Embryonic facial prominence (tissue), 1 donor: ENCODE results near the gene BSND.

Experiments used
- DNase-seq: peaks from one replicate; pipeline ENCODE4 v3.0.0-alpha.2; 2016; ENCODE audit errors: extremely low spot score

The BSND gene

DNA sequence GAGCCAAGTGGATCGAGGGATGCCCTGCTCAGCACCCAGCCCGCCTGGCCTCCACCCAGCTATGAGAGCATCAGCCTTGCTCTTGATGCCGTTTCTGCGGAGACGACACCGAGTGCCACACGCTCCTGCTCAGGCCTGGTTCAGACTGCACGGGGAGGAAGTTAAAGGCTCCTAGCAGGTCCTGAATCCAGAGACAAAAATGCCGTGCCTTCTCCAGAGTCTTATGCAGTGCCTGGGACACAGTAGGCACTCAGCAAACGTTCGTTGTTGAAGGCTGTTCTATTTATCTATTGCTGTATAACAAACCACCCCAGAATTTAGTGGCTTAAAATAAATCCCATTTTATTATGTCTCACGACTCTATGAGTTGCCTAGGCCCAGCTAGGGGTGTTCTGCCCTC lies 6.8 kb upstream of the BSND start:
- DNase-seq = no peak

GRCh38 chr1:54993140-54993539 lies 5.6 kb upstream of the BSND start:
- no peak for DNase-seq

DNA sequence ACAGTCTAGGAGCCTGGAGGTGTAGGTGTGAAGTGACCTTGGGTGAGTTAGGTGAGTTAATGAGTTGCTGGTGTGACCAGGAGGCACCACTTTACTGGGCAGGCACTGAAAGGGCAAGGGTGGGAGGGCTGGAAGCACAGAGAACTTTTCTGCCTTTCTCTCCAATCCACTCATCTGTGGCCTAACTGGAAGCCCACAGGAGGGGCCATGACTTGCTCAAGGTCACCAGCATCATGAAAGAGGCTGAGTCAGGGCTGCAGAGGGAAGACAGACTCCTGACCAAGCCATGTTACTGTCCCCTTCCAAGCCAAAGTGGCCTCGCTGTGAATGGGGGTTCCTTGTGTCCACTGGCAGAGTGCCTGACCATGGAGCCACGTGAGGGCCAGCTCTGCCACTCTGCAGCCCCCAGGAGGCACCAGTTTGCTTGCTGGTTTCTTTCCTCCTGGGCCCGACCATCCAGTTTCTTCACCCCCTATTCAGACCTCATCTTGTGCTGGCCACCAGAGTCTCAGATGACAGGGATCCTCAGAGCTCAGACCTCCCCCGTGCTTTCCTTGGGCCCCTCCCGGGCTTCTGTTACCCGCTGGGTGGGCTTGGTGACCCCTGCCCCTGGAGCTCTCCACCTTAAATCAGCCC lies 4.3 kb upstream of the BSND start:
- DNase-seq = no peak

- no peak for DNase-seq
These were observed 3.5 kb upstream of the BSND start for GRCh38 chr1:54995013-54995760.

GRCh38 chr1:54995835-54996234 lies 2.9 kb upstream of the BSND start:
- no peak for DNase-seq

DNA sequence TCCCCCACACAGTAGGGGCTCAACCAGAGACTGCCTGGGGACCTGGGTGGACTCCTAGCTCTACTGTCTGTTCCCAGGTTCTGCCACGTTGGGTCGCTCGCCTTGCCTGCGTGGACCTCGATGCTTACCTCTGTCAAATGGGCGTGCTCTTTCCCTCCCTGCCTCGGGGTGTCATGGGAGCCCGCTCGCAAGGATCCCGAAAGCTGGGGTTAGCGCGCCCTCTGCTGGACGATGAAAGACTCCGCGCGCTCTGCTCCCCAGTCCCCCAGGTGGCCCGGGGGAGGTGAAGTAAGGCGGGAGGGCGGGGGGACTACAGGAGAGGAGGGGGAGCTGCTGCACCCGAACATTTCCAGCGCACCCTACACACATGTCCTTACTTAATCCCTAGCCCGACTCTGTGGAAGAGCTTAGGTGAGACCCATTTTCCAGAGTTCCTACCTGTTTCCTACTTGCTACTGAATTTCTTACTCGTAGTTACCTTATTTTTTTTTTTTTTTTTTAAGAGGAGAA lies 2.3 kb upstream of the BSND start:
- DNase-seq = no peak

DNA sequence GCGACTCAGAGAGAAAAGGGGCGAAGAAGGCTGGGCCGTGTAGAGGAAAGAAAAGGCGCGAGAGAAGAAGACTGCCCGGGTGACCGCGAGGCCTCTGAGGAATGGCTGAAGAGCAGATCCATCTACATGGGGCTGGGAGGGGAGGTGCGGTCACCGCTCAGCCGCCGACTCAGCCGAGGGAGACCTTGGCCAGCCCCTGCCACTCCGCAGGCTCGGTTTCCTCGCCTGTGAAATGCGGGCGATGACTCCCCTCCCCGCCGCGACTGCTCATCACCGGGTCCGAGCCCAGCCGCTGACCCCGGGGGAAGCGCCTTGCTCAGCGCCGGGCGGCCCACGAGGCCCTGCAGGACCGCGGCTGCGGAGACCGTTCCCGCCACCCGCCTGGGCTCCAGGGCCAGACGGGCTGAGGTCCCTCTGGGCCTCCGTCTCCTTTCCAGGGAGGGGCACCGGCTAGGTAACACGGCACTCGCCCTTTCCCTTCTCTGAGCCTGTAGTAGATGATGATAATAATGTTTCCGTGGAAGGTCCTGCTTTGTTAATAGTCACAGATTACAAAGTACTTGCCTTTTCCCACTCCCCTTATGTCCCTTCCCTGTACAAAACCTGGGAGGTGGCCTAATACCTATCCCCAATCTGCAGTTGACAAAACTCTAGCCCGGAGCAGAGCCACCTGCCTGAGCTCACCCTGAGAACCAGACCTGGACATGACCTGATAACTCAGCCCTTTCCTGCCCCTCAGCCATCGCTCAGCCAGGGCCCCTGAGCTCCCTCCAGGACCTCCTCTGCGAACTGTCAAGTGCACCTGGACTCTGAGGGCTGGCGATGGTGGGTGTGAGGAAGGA lies 1.6 kb upstream of the BSND start:
- DNase-seq = no peak

- no peak for DNase-seq
These were observed 1.1 kb upstream of the BSND start for GRCh38 chr1:54997711-54997986.

- no peak for DNase-seq
These were observed 633 bp upstream of the BSND start for GRCh38 chr1:54998100-54998499.

DNA sequence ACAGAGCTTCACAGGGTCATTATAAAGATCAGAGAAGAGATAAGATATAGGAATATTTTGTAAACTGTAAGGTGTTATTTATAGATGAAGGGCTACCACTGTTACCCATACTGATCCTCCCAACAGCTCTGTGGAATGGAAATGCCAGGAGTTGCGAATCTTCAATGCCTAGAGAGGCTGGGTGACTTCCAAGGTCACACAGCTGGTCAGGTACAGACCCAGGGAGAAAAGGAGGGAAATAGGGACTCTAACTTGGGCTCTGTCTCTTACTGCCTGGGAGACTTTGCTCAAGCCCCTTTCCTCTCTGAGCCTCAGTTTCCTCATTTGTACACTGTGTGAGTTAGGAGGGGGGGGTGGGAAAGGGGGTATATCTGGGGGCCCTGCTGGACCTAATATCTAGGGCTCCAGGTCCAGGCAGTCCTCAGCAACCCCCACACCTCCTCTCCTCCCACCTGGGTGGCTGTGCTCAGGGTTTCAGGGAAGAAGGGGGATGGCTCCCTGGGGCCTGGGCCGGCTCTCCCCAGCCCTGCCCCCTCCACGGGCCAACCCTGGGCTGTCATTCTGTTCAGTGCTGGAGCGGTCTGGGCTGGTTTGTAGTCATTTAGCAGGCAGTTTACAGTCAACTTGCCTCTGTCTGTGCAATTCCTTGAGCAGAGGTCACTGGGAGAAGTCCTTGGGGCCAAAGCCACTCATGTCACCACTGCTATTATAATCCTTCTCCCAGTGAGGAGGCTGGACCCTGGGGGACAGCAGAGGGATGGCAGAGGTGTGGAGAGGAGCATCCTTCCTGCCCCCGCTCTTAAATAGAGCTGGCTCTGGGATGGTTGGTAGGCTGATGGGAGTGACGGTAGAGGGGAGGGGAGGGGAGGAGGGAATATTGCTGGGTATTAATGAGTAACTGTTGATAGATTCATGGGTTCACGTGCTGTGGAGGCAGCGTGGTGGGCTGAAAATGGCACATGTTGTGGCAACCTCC lies 1.7 kb downstream of the BSND start:
- DNase-seq = no peak

DNA sequence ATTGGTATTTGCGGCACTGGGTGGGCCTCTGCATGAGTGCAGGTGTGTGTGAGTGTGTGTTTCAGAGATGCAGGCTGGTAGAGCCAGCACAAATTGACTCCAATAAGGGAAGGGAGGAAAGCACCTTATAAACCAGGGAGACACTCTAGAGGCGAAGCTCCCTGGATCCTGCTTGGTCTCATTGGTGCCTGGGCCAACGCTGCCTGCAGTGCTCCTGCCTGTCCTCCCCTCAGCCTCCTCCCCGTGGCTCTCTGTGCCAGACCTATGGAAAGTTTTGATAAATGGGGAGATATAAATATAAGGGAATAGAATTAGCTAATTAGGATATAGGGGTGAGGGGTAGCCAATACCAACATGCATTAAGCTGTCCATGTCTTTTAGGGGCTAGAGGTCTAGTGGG lies 2.6 kb downstream of the BSND start:
- no peak for DNase-seq

DNA sequence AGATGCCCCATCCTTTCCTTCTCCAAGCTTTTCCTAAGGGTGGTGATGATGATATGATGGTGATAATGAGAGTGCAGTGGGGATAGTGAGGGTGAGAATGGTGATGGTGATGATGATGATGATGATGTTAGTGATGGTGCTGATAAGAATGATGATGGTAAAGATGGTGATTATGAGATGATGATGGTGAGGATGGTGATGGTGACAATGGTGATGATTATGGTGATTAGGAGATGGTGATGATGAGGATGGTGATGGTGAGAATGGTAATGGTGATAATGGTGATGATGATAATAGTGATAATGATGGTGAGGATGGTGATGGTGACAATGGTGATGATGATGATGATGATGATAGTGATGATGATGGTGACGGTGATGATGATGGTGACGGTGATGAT lies 4.0 kb downstream of the BSND start:
- no peak for DNase-seq

DNA sequence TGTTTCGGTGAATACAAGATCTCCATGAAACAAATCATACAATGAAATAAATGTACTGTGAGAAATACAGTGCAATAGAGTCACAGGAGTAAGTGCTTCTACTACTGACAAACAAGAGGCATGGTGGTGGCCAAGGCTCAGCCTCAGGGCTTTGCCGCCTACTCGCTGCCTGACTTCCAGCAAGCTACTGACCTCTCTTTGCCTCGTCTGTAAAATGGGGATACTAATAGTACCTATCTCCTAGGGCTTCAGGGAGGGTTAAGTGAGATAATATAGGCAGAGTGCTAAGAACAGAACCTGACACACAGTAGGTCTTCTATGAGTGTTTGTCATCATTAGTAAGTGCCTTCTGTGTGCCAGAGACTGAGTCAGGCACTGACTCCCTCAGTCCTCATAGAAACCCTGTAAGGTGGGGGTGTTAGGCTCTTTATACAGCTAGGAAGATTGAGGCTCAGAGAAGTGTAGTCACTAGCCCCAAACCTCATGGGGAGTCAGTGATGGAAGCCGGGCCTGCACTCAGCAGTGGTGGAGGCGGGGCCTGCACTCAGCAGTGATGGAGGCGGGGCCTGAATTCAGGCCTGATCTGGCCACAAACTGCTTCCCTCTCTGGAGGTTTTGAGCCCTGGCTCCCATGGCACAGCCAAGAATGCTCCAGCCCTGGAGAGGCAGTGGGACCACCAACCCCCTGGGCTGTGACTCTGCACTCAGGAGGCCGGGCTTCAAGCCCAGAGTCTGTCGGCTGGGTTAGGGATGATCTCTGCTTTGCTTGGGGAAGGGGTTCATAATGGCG lies 6.8 kb downstream of the BSND start:
- DNase-seq = no peak

DNA sequence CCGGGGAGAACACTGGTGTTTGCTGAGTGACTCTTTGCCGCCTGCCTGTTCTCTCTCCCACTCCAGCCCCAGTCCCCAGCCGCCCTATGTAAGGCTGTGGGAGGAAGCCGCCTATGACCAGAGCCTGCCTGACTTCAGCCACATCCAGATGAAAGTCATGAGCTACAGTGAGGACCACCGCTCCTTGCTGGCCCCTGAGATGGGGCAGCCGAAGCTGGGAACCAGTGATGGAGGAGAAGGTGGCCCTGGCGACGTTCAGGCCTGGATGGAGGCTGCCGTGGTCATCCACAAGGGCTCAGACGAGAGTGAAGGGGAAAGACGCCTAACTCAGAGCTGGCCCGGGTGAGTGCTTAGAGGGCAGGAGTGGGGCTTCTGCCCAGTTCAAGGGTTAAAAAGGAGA lies 8.2 kb downstream of the BSND start:
- no peak for DNase-seq

DNA sequence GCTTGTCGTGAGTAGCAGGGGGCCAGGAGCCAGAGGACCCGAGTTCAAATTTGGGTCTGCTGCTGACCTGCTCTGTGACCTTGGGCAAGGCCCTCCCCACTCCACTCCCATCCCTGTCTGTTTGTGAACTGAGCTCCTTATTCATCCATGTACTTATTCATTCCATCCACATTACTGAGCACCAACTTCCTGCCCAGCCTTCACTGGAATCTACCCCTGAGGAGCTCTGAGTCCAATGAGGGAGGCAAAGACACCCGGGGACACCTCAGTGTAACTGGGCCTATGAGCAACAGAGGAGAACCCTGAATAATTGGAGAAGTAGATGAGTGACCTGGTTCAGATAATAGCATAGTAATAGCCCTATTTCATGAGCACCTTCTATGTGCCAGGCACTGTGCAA lies 8.9 kb downstream of the BSND start:
- DNase-seq = no peak

DNA sequence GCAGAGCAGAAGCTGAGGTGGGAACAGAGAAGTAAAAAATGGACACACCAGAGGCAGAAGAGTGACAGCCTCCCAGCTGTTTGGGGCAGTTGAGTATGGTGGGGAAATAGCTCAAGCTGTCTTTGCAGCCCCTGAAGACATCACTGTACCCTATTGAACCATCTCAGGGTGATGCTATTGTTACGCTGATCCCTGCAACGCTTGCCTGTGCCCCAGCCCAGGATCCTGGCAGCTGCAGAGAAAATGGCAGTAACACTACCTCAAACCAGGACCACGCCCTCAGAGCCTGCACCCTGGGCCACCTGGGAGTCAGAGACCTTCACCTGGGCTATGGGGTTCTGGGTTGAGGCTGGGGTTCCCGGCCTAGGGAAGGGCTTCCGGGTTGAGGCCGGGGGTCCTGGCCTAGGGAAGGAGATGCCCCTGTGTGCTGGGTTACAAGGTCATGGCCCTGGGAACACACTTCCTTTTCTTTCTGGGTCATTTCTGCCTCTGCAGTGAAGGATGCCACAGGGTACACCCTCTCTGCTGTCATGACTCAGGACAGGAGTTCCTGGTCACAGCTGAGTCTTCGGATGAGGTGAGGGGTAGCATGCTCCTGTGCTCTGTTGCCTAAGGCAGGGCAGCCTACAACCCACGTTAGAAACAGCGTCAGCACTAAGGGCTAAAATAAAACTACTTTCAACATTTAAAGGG lies 11.6 kb downstream of the BSND start:
- no peak for DNase-seq

DNA sequence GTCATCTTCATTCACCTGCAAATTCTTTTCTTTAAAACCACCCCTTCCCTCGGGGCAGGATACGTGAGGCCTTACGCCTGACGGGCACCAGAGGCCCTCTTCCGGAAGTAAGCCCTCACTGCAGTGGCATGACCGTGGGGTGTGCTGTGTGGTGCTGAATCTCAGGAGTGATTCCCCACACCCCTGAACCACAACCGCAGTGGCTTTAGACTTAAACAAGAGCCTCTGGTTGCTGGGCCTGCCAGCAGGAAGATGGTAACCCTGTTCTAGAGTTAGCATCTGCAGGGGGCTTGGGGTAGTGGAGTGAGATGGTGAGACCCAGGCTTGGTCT lies 12.1 kb downstream of the BSND start:
- no peak for DNase-seq

GRCh38 chr1:55012661-55013060 lies 13.9 kb downstream of the BSND start:
- no peak for DNase-seq

GRCh38 chr1:55015123-55015522 lies 16.4 kb downstream of the BSND start:
- DNase-seq = no peak
